Left hindlimb (tissue), 1 donor: ENCODE measurements around the gene IGFBP4.

Experiments
- DNase-seq: peaks from one replicate; pipeline ENCODE4 v3.0.0-alpha.2; 2018

IGFBP4 gene

GRCh38 chr17:40493697-40494096 is 50.4 kb downstream of the IGFBP4 start:
- no peak for DNase-seq

GRCh38 chr17:40495140-40495539 is 51.9 kb downstream of the IGFBP4 start:
- DNase-seq: no peak

DNA sequence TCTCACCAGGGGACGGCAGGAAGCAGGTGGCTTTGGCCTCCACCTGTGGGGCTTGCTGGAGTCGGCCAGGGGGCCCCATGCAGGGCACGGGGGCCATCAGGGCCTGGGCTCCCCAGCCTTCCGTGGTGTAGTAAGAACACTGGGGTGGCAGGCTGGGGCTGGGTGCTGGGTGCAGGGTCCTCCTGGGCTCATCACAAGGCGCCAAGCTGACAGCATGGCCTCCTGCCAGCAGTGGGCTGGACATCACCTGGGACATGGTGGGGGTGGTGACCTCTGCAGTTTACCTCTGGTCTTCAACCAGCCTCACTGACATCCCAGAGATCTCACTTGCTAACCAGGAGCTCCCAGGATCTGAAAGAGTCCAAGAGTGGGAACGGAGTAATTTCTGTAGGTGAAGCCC is 52.9 kb downstream of the IGFBP4 start:
- DNase-seq: no peak

DNA sequence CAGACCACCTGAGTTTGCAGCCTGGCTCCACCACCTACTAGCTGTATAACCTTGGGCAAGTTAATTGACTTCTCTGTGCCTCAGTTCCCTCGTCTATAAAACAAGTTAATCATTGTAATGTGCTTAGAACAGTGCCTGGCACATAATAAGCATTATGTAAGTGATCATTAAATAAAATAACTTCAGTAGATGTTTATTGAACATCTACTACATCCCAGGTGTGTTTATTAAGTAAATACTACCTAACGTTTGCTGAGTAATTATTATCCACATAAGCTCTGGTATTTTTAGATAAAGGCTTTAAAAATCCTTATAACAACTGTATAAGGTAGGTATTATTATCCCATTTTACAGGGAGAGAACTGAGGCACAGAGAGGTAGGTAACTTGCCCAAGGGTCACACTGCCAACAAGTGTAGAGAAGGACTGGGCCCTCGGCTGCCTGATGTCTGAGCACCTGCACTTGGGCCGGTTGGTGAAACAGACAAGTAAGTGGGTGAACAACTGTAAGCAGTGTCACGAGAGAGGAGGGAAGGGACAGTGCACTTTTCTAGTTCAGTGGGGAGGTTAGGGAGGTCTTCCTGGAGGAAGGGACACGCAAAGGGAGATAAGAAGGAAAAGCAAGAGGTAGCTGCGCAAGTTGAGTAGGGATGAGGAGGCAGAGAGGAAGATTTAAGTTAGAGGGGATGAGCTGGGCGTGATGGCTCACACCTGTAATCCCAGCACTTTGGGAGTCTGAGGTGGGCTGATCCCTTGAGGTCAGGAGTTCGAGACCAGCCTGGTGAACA is 53.6 kb downstream of the IGFBP4 start:
- DNase-seq: no peak

DNA sequence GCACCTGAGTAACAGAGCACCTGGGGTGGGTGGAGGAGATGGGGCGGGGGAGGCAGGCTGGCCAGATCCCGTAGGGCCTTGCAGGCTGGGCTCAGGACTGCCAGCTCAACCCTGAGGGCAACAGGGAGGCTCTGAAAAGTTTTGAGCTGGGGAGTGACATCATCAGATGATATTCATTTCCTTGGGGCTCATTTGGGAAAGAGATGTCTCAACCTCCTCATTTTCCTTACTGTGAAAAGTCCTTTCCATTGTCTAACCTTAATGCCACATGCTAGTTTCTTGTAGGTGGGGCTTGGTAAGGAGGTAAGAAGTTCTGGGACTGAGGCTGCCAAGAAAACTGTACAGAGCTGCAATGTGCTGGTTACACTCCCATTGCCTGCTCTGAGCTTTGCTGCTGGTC is 54.4 kb downstream of the IGFBP4 start:
- DNase-seq: no peak

GRCh38 chr17:40498281-40499084 is 55.2 kb downstream of the IGFBP4 start:
- DNase-seq: no peak

GRCh38 chr17:40499551-40500189 is 56.4 kb downstream of the IGFBP4 start:
- DNase-seq: peak; percentile 79

- no peak for DNase-seq
Observed at GRCh38 chr17:40500190-40500589, 56.9 kb downstream of the IGFBP4 start.

GRCh38 chr17:40500709-40501108 is 57.5 kb downstream of the IGFBP4 start:
- DNase-seq: no peak

- no peak for DNase-seq
Observed at GRCh38 chr17:40501499-40501911, 58.3 kb downstream of the IGFBP4 start, which contains the start of gene TNS4. TNS4 (minus strand) TSS chr17:40501623; CDS start chr17:40496425, 5,198 bp downstream.

DNA sequence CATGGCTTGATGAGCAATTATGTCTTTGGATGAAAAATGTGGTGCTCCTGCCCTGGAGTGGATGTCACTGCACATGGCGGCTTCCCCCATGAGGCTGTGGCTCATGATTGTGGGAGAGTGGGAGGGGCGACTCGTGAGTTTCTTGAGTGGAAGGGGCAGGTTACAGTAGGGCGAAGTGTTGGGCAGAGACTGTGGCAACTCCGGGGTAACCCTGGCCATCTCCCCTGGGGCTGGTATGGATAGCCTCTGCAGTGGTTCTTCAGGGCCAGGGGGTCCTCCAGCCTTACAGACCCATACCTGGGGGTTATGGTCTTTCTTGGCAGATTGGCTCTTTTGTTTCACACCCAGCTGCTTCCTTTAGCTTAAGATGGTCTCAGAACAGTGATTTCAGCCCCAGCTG is 59.5 kb downstream of the IGFBP4 start:
- DNase-seq: no peak

DNA sequence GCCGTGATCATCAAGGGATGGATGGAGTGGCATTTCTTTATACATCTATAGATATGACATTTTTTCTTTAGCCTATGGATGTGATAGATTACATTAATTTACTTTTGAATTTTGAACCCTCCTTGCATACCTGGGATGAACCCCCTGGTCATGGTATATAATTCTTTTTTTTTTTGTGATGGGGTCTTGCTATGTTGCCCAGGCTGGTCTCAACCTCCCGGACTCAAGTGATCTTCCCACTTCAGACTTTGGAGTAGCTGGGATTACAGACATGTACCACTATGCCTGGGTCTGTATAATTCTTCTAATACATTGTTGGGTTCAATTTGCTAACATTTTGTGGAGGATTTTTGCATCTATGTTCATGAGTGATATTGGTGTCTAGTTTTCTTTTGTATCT is 59.9 kb downstream of the IGFBP4 start:
- DNase-seq: no peak

DNA sequence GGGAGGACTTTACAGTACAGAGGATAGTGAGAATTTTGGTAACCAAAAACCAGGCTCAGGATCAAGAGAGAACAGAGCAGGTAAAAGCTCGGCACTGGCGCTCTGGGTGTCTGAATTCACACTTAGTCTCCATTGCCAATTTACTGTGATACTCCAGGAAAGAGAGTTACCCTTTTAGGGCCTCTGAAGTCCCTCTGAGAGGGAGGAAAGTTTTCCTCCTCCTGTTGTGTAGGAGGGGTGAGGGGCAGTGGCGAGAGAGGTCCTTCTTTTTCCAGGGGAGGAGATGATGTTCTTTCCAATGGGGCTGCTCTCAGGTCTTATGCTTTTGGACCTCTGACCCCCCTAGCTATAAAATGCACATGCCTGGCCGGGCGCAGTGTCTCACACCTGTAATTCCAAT is 63.5 kb downstream of the IGFBP4 start:
- DNase-seq: no peak
